HG03457 (cell line): ENCODE data around the gene SLC35F3.
"Not testable (repeated sequence)": the region's sequence is repeated elsewhere in the genome, so short reads cannot be mapped to it uniquely, and the experiment has no call there.

Experiments
- ATAC-seq: cut with Tn5 transposase; IDR thresholded peaks from one replicate; pipeline ENCODE4 v1.9.1; 2021; ENCODE audit warnings: moderate number of reproducible peaks; ENCODE audit not compliant: unreplicated experiment

The SLC35F3 gene

GRCh38 chr1:234175363-234175762, 270.9 kb downstream of the SLC35F3 start:
- no peak for ATAC-seq

DNA sequence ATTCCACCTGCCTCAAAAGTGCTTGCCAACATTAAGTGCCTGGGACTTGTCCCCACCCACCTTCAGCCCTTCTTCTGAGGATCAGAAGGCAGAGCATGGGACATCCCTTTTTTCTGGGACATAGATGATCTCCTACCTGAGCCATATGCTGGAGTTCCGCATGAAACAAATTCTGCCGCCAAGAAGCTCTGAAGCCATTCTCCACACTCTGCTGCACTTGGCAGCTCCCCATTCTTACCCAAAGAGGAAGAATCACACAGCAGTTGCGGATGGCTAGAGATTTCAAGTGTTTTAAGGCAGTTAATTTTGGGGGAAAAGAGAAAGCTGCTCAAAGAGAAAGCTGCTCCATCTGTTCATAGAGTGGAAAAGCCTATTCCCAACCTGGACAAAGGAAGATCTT, 271.5 kb downstream of the SLC35F3 start:
- ATAC-seq, result no peak

DNA sequence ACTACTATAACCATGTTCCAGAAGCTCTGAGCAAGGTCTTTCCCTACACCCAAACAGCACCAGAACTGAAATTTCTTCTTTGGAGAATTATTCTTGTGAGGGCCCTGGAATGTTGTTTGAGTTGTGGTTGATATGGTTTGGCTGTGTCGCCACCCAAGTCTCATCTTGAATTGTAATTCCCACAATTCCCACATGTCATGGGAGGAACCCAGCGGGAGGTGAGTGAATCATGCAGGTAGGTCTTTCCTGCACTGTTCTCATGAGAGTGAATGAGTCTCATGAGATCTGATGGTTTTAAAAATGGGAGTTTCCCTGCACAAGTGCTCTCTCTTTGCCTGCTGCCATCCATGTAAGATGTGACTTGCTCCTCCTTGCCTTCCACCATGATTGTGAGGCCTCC, 272.4 kb downstream of the SLC35F3 start:
- ATAC-seq, result not testable (repeated sequence)

- ATAC-seq, result no peak
Observed at GRCh38 chr1:234185438-234185837, 281.0 kb downstream of the SLC35F3 start.

- ATAC-seq, result no peak
Observed at GRCh38 chr1:234186037-234186688, 281.7 kb downstream of the SLC35F3 start.

DNA sequence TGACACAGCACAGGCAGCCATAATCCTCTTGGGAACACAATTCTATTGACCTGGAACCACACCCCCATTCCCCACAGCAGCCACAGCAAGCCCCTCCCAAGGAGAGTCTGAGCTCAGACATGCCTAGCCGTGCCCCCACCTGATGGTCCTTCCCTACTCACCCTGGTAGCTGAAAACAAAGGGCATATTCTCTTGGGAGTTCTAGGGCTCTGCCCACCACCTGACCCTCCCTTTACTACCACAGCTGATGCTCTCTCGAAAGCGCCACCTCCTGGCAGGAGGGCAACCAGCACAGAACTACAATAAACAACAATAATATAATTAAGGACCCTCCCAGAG, 283.9 kb downstream of the SLC35F3 start:
- ATAC-seq, result no peak

GRCh38 chr1:234197839-234198238, 293.4 kb downstream of the SLC35F3 start:
- ATAC-seq, result no peak

GRCh38 chr1:234199476-234200127, 295.1 kb downstream of the SLC35F3 start:
- no peak for ATAC-seq

DNA sequence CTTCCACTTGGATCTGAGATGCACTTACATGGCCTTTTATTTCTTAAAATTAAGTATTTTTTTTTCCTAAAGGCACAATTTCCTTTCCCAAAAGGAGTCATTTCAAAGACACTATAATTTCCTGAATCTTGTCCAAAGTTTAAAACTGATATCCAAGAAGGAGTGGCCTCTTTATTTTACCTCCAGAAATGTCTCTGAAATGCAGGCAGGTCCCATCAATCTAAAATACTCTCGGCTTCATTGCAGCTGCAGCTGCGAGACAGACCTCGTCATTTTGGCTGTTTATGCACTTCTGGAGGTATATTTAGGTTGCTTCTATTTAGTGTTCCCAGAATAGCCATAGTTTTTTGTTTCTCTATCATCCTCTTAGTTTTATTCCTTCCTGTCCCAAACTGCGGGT, 296.1 kb downstream of the SLC35F3 start:
- ATAC-seq, result no peak

GRCh38 chr1:234201600-234201999, 297.1 kb downstream of the SLC35F3 start:
- ATAC-seq, result no peak

DNA sequence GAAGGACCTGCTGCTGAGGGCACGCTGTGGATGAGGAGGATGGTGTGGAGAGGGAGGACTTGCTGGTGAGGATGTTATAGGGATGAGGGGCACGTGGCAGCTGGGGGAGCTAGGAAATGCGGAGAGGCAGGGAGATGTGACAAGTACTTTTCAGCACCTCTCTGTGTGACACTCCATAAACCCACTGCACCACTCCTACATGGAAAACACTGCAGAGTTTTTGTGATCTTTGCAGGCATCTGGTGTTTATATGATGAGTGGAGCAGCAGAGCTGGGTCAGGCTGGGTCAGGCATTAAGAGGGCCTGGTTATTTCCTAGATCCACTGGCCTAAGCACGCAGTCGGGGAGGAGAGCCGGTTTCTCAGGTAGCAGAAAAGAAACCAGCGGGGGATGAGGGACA, 301.5 kb downstream of the SLC35F3 start:
- ATAC-seq, result no peak

GRCh38 chr1:234206651-234207284, 302.3 kb downstream of the SLC35F3 start:
- ATAC-seq, result no peak

GRCh38 chr1:234208351-234208750, 303.9 kb downstream of the SLC35F3 start:
- no peak for ATAC-seq

DNA sequence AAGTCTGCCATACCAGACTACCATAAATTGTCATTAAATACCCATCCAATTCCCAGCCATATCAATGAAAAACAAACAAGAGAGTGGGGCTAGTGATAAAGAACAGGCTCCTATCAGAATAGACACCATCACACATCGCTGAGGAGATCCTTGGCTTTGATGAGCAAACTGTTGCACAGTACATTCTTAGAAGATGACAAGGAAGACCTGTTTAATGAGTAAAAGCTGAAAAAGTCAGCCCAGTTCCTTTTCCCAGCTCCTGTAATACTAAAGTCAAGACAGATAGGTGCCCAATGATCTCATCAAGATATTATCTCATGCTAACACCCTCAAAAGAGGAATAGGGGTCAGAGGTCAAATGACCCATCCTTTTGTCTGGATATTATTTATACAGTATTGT, 304.3 kb downstream of the SLC35F3 start:
- no peak for ATAC-seq

- ATAC-seq, result not testable (repeated sequence)
Observed at GRCh38 chr1:234210429-234210828, 306.0 kb downstream of the SLC35F3 start.

- ATAC-seq, result not testable (repeated sequence)
Observed at GRCh38 chr1:234211855-234212254, 307.4 kb downstream of the SLC35F3 start.

- ATAC-seq, result no peak
Observed at GRCh38 chr1:234212764-234213657, 308.5 kb downstream of the SLC35F3 start.

GRCh38 chr1:234213658-234214128, 309.2 kb downstream of the SLC35F3 start:
- ATAC-seq, result no peak

- ATAC-seq, result no peak
Observed at GRCh38 chr1:234214129-234214910, 309.8 kb downstream of the SLC35F3 start.
